GM18517 (cell line): ENCODE results near the gene KRT5.
"Not testable (repeated sequence)": the region's sequence is repeated elsewhere in the genome, so short reads cannot be mapped to it uniquely, and the experiment has no call there.

Experiments
- ATAC-seq: cut with Tn5 transposase; IDR thresholded peaks from one replicate; pipeline ENCODE4 v1.9.1; 2021; ENCODE audit warnings: mild to moderate bottlenecking, moderate library complexity; ENCODE audit not compliant: unreplicated experiment

Gene KRT5

DNA sequence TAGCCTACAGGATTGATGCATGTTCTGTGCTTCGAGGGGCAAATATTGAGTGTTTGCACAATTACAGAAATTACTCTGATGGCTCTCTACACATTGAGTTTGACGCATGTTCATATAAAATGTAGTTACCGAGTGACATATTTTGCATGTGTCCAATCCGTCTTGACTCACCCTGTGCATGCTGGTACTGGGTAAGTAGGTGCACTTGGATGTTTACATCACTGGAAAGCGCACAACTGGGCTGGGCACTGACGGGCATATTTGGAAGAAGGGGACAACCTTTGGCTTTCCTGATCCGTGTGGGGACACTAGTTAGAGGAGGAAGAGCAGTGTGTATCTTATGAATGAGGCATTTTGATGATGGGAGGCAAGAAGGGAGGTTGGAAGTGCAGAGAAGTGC is 22.2 kb downstream of the KRT5 start:
- no peak for ATAC-seq

DNA sequence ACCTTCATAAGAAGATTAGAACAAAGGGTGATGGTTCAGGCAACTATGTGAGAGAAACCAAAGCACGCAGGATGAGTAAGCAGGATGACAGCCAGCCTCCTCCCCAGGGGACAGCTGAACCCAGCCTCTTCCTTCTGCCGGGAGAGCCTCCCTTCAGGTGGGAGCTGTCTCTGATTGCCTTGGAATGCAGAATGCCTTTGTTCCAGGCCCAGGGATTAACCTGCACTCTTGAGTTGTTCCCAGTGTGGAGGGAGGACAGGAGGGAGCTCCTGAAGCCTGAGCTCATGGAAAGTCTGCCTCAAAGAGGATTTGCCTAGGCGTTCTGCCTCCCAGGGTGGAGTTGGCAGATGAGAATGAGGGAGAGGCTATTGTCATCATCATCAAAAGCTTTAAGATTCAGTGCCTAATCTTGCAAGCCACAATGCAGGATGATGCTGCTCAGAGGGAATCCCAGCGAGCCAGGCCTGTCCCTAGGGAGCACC is 23.6 kb downstream of the KRT5 start:
- ATAC-seq = no peak

DNA sequence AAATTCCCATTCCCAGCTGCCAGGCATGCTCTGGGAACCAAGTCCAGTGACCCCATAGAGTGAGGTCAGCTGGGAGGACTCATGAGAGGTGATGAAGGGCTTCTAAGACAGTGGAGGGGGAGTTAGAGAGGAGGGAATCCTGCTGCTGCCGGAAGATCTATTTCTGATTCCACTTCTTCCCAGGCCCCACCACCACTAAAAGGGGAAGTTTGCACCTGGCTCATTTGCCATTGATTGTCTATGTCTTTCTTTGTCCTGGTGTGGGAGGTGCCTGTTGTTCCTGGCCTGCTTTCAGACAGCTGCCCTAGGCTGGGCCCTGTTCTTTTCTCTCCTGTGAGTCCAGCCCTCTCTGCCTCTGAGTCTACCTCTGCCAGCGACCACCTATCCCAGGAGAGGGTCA is 24.1 kb downstream of the KRT5 start:
- no peak for ATAC-seq

DNA sequence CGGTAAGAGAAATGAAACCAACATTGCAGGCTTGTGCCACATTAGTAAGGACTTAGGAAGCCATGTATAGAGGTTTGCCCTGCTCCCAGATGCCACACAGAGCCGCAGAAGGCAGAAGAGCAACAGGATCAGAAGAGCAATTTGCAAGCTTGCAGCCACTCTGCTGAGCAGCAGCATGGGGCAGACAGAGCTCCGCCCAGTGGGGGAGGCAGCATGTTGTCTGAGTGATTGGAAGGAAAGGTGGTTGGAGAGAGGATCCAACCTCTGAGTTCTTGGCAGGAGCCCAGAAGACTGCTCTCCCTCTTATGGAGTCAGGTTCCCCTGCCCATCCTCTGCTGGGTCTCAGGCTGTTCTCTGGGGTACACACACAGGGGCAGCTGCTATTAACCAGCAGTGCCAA is 24.8 kb downstream of the KRT5 start:
- no peak for ATAC-seq

DNA sequence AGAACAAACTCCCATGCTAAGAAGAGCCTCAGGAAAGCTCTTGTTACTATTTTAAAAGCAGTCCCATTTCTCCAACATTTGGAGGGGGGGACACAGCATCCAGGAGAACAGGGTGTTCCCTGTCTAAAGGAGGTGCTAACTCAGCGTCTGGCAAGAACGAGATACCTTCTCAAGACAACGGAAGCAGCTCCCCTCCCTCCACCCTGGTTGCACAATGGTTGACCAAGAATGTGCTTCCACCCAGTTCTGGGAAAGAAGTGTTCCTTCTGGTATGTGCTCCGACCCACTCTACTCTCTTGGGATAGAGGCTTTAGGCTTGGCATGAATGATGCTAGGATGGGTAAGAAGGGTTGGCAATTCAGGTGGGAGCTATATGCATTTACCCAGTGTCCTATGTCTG is 25.7 kb downstream of the KRT5 start:
- no peak for ATAC-seq

DNA sequence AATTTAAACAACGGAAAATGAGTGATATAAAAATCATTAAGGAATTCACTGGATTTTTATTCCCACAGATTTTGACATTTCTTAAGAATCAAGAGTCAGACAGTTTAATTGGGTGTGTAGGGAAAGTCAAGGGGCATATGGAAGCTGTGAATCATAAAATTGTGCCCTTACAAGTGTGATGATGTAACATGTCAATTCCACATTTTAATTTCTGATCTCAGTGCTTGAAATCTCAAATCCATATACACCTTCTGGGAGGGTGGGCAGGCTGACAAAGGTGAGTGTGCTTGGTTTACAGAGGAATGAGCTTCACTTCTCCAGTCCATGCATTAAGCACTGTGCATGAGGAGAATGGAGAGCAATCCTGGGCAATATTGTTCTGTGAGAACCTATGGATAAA is 26.1 kb downstream of the KRT5 start:
- no peak for ATAC-seq

DNA sequence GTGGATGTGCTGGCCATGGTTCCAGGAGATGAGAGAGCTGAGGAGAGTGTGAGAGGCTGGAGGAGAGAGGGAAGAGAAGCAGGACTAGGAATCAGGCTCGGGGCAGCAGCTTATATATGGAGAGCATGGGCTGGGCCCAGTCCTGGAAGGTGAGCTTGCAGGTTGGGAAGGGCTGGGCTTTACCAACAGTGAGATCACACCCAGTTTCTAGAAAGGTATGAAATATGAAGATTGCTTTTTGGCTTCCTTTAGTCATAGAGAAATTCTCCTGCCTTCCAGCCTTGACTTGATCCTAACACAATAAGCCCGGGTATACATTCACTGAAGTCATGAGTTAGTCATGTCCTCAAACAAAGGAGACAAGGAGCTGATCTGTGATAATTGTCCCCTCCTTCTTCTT is 27.0 kb downstream of the KRT5 start, which contains the start of gene KRT6A:
Gene KRT6A (minus strand): TSS at position 86 of the 400 bp plus-strand sequence. CDS start 69 bp downstream, at position 17.
- no peak for ATAC-seq

DNA sequence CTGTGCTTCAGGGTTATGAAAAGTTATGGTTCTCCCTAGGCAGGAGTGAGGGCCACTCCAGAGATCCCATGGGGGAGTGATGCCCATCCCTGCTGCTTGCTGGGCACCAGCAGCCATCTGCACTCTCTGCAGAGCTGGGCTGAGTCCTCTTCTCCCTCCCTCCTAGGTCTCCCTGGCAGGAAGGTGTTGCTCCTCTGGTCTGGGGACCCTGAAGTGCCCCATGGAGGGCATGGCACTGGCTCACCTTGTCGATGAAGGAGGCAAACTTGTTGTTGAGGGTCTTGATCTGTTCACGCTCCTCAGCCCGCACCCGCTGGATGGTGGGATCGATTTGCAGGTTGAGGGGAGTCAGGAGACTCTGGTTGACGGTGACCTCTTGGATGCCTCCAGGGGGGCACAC is 27.8 kb downstream of the KRT5 start:
- ATAC-seq = not testable (repeated sequence)

DNA sequence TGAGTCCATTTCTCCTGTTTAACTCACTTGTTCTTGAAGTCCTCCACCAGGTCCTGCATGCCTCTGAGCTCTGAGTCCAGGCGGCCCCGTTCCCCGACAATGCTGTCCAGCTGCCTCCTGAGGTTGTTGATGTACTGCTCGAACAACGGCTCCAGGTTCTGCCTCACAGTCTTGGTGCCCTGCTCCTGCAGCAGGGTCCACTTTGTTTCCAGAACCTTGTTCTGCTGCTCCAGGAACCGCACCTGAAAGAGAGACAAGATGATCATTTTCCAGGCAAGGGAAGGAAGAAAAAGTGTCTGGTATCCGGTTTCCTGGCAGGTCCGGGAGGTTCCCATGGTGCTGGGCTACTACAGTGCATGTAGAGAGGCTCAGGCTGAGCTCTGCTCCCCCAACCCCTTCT is 28.7 kb downstream of the KRT5 start:
- ATAC-seq = not testable (repeated sequence)

DNA sequence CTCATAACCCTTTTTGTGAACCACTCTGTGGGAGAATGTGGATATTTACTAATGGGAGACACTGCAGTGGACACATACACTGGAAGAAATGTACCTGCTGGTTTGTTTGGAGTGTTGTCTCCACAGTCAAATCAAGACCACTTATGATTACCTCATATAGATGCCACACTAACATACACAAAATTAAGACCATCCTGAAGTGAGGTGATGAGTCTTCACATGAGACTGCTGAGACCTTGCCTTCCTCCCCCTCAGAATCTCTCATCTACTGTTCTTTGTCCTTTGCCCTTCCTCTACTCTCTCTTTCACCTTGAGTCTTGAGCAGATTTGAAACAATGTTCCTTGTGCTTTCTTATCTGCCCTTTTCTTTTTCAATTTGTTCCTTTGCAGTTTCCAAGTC is 31.5 kb downstream of the KRT5 start:
- ATAC-seq = no peak

DNA sequence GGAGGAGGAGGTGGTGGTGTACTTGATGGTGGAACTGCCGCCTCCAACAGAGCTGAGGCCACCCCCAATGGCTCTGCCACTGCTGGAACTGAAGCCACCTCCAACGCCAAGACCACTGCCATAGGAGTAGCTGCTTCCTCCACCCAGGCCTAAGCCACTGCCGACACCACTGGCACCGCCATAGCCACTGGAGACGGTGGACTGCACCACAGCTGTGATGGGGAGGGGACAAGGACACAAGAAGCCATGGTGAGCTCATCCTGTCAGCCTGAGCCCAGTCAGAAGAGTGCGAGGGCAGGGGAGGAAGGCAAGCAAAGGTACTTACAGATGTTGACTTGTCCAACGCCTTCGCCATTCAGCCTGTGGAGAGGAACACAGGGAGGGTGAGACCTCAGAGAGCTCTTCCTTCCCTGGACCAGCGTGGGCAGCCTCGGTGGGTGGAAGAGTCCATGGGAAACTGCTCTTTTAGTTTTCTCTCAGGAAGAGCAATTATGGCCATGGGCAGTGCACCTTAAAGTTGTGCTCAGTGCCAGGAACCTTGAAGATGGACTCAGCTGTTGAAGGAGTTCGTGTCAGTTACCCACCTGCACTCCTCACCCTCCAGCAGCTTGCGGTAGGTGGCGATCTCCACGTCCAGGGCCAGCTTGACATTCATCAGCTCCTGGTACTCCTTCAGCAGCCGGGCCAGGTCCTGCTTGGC is 32.3 kb downstream of the KRT5 start:
- ATAC-seq = not testable (repeated sequence)

DNA sequence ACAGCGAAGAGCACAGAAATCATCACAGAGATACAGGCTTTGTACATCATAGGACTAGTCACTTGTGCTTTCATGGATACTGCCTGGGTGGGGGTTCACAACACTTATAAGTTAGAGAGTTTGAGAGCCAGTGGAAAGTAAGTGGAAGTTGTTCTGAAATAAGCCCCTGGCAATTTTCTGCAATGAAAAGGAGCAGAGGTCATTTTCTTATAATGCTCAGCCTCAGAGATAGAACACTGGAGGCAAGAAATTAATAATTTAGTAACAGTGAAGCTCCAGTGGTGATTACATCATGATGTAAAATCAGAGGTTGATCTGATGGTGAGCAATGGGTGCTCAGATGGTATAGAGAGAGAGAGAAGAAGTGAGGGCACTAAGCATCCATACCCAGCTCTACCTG is 33.0 kb downstream of the KRT5 start:
- no peak for ATAC-seq

DNA sequence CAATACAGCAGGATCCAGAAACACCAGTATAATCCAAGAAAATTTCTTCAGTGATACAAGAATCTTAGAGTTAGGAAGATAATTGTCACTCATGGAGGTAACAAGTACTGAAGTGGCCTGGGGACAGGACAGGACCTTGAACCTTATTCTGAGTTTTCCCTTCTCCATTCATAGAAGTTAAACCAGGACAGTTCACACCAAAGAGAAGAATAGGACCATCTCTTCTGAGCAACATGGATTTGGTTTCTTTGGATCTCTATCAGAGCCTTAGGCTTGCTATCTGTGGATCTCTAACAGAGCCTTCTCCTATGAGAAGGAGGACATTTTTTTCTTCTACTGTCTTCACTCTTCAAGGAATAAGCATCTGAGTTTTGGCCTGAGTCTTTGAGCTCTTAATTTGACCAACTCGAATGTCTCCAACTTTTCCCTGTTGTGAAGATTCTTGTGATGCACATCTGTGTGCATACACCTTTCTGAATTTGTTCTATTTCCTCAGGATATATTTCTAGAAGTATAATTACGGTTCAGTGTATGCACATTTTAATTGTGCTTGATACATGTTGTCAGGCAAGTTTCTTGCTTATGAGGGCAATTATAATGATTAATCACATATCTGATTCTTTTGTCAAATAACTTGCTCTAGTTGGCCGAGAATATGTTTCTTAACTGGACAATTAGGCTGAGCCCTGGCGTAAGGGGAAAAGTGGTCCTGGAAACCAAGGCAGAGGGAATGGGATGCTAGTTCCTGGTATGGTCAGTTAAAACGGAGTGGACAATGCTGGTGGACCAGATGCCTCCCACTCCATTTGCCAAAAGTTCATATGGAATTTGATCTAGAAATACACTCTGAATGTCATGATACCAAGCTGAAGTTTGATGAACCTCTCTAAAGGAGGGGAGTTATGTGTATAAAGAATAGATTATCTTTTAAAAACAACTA is 33.8 kb downstream of the KRT5 start:
- ATAC-seq = no peak

DNA sequence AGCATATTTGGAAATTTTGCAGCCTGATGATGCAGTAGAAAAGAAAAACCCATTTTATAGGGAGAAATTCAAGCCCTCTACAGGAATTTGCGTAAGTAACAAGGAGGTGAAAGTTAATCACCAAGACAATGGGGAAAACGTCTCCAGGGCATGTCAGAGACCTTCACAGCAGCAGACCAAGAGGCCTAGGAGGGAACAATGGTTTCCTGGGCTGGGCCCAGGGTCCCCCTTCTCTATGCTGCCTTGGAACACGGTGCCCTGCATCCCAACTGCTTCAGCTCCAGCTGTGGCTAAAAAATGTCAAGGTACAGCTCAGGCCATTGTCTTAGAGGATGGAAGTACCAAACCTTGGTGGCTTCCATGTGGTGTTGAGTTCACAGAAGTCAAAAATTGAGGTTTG is 40.1 kb downstream of the KRT5 start:
- no peak for ATAC-seq

DNA sequence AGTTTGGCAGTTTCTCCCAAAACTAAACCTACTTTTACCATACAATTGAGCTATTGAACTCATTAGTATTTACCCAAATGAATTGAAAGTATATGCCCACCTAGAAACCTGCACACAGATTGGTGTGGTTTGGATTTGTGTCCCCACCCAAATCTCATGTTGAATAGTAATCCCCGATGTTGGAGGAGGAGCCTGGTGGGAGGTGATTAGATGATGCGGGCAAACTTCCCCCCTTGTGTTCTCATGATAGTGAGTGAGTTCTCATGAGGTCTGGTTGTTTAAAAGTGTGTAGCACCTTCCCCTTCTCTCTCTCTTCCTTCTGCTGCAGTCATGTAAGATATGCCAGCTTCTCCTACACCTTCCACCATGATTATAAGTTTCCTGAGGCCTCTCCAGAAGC is 42.5 kb downstream of the KRT5 start:
- ATAC-seq = no peak

DNA sequence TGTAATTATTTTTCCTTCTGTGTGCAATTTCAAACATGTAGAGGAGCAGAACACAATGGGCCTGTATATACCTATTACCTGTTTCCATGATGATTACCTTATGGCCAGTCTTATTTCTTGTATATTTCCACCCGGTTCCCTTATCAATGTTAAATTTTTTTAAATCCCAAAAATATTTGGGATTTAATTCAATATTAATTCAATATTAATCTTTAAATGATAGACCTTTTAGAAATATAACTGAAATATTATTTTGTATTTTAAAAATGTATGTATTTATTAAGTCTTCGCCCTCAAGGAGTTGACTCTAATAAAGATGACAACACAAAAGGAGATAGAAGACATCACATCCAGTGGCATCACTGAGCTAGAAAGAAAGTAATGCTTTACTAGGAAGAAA is 46.0 kb downstream of the KRT5 start:
- ATAC-seq = no peak

DNA sequence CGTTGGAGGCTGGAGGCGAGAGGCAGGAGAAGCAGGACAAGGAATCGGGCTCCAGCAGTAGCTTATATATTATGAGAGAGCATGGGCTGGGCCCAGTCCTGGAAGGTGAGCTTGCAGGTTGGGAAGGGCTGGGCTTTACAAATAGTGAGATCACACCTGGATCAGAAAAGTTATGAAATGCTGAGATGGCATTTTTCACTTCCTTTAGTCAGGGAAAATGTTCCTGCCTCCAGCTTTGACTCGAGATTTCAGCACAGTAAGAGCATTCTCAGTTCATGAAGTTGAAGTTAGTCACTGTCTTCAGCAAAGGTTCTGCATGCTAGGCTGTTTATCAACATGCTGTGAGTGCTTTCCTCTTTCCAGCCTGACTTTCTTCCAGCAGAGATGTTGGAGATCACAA is 46.4 kb downstream of the KRT5 start, which contains the start of gene KRT6C:
Gene KRT6C (minus strand): TSS at position 38 of the 400 bp plus-strand sequence. CDS start 68 bp downstream, outside the sequence.
- ATAC-seq = no peak

DNA sequence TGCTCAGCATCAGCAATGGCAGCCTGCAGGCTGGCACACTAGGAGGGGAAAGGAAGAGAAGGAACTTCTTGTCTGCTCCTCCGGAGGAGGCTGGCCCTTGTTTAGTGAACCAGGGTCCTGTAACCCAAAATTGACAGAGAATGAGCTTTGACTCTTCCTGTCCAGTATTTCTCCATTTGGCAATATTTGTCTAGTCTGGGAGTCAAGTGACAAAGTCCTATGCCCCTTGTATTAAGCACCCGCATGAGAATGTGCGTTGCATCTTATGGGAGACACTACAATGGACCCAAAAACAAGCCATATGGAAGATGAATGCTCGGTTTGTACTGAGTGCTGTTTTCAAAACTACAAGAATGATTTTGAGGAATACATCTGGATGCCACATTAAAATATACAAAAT is 50.3 kb downstream of the KRT5 start:
- no peak for ATAC-seq

DNA sequence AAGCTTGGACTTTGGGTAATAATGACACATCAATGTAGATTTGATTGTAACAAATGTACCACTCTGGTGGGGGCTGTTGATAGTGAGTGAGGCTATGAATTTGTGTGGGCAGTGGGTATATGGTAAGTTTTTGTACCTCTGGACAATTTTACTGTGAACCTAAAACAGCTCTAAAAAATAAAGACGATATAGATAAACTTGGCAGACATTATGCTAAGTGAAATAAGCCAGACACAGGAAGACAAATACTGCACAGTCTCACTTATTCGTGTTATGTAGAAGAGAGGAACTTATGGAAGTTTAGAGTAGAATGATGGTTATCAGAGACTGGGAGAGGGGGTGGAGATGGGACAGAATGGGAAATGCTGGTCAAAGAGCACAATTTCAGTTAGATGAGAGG is 55.3 kb downstream of the KRT5 start:
- no peak for ATAC-seq
